Ovary (tissue), 3 donors: Measurements from ENCODE around the gene SLC22A3.

Experiments
- CTCF ChIP-seq, 3 donors: fragments of 450-650 bp in 2 of 3; fragments of 200-600 bp in 1 of 3; IDR thresholded peaks; one replicate each; pipeline versions ENCODE4 v1.5.1 to v1.8.0; 2016 to 2022; ENCODE audit warnings: antibody characterized with exemption in 3 of 3, mild to moderate bottlenecking in 1 of 3
- EP300 ChIP-seq: sonication (generic); formaldehyde crosslinking; IDR thresholded peaks from one replicate; pipeline ENCODE4 v1.6.1; 2017; ENCODE audit warnings: antibody characterized with exemption
- donor health status: DM: no; HTN: no; CAD: no.

- TF ChIP-seq EP300 (no peak), CTCF (IDR thresholded peaks at IDR 0.05) (no peak)
Observed at GRCh38 chr6:160469153-160469552, 121.0 kb downstream of the SLC22A3 start.
